Central memory CD4-positive, alpha-beta T cell (primary cell): Measurements from ENCODE around the gene ABCC1.

Experiments used
- DNase-seq: peaks from one replicate; pipeline ENCODE4 v3.0.0; 2022

ABCC1 gene

DNA sequence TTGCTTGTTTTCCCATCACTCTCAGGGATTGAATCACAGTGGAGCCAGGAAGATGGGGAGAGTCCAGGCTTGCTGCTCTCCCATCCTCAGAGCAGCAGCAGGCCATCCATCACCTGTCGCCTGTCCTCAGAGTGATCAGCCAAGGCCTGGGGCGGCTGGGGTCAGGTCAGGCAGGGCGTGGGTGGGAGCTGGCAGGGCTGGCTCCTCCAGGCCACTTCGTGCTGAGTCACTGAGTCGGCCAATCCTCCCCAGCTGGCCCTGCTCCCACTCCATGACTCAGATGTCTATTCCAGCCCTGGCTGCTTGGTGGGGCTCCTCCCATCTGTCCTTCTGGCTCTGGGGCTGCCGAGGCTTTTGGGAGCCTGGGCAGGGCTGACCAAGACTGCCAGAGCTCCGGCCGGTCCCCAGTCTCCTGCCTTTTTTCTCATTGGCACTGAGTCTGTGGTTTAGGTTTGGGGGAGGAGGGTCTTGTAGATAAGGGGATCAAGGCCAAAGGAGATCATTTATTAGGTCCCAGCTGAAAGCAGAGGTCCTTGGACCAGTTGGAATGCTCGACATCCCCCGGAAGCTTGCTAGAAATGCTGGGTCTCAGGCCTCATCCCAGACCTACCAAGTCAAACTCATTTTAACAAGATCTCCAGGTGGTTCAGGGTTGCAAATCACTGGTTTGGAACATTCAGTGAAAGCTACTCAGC lies 72.7 kb downstream of the ABCC1 start:
- no peak for DNase-seq

GRCh38 chr16:16022683-16023064 lies 73.3 kb downstream of the ABCC1 start:
- no peak for DNase-seq

GRCh38 chr16:16025214-16025968 lies 76.0 kb downstream of the ABCC1 start:
- peak; percentile 67 for DNase-seq

GRCh38 chr16:16027728-16028310 lies 78.4 kb downstream of the ABCC1 start:
- DNase-seq = no peak

DNA sequence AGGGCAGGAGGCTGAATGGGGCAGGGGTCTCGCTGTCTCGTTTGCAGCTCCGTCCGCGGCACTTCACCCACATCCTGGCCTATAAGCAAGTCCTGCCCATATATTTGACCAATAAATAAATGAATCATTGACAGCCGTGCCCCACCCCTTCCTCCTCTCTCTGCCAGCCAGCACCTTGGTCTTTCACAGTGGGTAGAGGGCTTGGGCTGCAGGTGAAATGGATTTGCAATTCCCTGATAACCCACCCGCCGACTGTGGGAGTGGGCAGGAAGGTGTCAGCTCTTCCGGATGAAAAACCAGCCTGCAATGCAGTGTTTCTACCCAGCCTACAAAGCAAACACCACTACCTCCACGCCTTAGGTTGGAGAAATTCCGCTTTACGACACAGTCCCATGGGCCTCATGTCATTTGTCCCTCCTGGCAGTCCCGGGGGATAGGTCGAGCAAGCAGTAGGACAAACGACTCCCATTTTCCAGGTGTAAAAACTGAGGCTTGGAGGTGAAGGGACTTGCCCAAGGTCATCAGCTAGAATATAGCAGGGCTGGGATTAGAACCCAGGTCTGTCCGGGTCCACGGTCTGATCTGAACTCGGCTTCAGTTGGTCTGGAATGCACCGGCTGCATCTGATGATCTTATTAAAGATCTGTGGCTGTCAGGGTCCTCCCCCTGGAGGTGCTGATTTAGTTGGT lies 79.0 kb downstream of the ABCC1 start:
- DNase-seq = no peak

GRCh38 chr16:16029431-16030011 lies 80.1 kb downstream of the ABCC1 start:
- DNase-seq = no peak

DNA sequence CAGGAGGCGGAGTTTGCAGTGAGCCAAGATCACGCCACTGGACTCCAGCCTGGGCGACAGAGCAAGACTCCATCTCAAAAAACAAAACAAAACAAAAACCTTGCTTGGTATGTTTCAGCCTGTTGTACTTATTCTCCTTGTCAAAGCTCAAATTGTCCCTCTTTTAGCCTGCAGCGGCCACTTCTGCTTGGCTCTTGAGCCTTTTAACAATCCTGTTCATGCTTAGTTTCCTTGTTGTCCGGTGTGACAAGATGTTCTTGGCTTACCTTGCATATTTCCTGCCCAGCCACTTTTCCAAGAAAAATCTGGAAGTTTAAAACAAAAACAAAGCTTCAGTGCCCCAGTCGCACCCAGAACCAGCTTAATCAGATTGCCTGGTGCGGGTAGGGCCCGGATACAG lies 81.0 kb downstream of the ABCC1 start:
- no peak for DNase-seq

GRCh38 chr16:16031401-16031800 lies 82.0 kb downstream of the ABCC1 start:
- no peak for DNase-seq

GRCh38 chr16:16032271-16032979 lies 83.0 kb downstream of the ABCC1 start:
- DNase-seq = no peak

- peak; percentile 57 for DNase-seq
Measured at GRCh38 chr16:16033208-16033717, 83.8 kb downstream of the ABCC1 start.

- DNase-seq = no peak
Measured at GRCh38 chr16:16036359-16036792, 87.0 kb downstream of the ABCC1 start.

DNA sequence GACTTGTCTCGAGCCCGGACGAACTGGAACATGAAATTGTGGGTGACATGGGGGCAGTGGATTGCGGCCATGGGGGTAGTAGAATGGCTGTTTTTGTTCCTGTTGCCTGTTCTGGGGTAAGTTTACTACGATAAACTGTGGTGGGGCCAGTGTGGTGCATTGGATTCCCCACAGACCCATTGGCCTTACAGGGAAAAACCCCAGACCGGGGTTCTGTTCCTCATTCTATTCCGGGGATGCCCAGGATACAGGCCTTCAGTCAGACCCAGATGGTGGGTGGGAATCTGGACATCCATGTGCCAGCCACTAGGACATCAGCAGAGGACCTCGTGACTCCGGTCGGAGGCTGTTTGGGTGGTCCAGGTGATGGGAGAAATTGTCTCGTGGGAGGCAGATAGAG lies 88.1 kb downstream of the ABCC1 start:
- DNase-seq = no peak

DNA sequence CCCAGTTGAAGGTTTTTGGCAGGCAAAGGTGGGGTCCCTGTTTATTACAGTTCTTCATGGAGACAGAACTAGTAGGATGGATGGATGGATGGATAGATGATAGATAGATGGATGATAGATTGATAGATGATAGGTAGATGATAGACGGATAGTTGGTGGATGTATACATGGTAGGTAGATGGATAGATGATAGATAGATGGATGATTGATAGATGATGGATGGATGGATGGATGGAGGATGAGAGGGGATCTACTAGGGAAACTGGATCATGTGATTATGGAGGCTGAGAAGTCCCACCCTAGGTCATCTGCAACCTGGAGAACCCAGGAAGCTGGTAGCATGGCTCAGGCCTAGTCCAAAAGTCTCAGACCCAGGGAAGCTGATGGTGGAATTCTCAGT lies 88.6 kb downstream of the ABCC1 start:
- no peak for DNase-seq

GRCh38 chr16:16038950-16039349 lies 89.5 kb downstream of the ABCC1 start:
- no peak for DNase-seq

GRCh38 chr16:16041196-16041892 lies 91.9 kb downstream of the ABCC1 start:
- DNase-seq = peak; percentile 25

DNA sequence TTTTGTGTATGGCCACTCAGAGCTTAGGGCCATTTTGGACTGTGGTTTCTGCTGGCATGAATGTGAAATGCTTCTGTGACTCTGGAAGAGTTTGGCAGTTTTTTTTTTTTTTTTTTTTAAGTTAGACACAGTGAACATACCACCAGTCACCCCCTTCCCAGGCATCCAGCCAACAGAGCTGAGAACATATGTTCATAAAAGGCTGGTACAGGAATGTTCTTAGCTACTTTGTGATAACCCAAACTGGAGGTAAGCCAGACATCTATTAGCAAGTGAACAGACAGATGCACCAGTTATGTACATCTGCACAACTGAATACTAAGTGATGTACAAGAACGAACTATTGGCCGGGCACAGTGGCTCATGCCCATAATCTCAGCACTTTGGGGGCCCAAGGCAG lies 92.7 kb downstream of the ABCC1 start:
- DNase-seq = no peak

DNA sequence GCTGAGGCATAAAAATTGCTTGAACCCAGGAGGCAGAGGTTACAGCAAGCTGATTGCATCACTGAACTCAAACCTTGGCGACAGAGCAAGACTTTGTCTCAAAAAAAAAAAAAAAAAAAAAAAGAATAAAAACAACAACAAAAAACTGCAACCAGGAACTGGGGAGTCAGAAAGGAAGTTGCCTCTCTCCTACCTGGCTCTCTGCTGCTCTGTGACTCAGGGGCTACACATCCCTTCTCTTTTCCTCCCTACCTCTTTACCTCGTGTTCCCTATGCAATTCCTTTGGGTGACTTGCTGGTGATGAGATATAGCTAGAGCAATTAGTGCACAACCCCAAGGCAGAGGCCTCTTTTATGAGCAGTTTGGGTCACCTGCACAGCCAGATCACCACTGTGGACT lies 95.9 kb downstream of the ABCC1 start:
- DNase-seq = no peak

DNA sequence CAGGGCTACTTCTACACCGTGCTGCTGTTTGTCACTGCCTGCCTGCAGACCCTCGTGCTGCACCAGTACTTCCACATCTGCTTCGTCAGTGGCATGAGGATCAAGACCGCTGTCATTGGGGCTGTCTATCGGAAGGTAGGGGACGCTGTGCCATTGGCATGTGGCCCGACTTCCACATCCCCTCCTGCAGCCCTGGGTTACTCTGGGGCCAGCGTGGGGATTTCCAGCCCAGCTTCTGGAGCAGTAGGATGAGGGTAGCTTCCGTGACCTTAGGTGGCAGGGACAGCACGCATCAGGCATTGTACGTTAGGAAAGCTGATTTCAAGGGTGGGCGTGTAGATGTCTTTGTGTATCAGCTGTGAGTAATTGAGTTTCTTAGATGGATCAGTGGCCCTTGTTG lies 96.5 kb downstream of the ABCC1 start:
- DNase-seq = no peak

DNA sequence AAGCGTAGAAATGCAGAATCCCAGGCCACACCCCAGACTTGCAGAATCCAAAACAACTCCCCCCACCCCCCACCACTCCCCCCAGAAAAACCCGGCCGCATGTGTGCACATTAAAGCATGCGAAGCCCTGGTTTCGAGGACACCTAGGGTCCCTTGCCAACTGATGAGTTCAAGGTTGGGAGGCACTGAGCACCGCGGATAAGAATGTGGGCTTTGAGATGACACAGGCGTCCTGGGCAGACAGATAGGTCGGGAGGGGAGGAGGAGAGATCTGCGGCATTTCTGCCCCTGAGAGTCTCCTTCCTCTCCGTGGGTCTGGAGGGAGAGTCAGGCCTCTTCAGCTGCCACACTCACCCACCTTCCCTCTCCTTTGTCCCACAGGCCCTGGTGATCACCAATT lies 98.3 kb downstream of the ABCC1 start:
- DNase-seq = no peak

GRCh38 chr16:16048904-16049582 lies 99.6 kb downstream of the ABCC1 start:
- DNase-seq = no peak

GRCh38 chr16:16050106-16050505 lies 100.7 kb downstream of the ABCC1 start:
- DNase-seq = no peak
